Retina (tissue), 1 donor: Measurements from ENCODE around the gene REG3A.

Source experiments
- DNase-seq: peaks from one replicate; pipeline ENCODE4 v3.0.0-alpha.2; 2016

The REG3A gene

GRCh38 chr2:79159653-79160052, at the start of gene REG3A:
REG3A (minus strand) TSS chr2:79159753; CDS start chr2:79159405, 348 bp downstream.
- DNase-seq, result no peak

DNA sequence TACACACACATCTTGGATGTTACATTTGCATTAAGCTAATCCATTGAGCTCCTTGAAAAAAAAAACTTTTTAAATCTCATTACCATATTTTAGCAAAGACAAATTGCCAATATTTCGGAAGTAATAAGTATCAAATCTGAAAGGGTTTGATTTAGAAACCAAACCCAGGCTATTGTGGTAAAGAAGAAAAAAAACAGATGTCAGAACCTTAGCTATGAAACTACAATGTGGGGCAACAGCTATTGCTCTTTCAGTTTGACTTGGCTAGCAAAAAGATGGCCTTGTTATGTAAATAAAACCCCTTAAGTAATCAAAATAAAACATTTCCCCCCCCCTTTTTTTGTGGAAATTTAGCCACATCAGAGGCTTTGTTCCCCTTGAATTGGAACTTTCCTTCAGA, 41.2 kb upstream of the REG3A start:
- DNase-seq, result no peak

DNA sequence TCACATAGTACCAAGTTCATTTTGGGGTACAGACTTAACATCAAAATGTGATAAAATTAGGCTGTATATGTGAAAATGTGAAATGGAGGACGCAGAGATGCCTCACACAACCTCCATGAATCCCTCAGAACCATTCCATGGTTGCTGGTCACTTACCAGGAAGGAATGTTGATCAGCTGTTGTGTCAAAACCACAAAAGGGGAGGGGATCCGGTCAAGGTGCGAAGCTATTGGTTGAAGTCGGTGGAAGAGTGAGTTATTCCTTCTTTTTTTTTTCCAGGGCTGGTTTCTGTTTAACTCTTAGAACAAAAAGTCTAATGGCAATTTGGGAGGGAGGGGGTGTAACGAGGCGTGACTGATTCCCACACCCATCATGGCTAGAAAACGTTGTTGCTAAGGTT, 32.3 kb upstream of the REG3A start:
- no peak for DNase-seq

- no peak for DNase-seq
These were observed 31.5 kb upstream of the REG3A start for GRCh38 chr2:79191081-79191480.

DNA sequence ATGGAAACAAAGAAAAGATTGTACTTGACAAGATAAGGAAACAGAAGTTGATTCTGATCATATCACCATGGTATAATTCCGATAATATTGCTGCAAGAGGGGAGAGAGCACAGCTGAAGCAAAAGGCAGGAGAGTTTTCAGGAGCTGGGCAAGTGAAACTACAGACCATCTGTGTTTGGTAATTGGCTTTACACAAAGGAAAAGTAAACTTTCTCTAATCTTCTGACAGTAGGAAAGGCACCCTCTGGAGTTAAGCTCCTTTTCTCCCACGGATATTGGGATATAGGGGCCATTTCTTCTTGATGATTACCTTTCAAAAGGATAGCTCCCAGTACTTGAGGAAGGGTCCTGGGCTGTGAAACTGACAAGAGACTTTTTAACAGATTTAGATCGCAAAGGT, 29.9 kb upstream of the REG3A start:
- peak; percentile 12 for DNase-seq

DNA sequence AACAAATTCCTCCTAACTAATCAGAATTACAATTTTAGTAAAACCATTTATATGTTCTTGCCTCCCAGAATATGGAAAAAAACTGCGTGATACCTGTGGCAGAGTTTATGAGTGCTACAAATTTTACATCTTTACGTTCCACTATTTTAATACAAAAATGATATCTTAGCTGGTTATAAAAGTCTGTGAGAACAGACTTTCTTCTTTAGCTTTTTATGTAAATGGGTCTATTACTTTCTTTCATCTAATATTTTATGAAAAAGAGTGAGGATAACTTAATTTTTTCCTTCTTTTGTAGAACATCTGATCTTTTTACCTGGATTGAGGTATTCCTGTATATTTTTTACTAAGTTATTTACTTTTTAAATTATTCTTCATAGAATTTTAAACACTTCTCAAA, 22.1 kb upstream of the REG3A start:
- no peak for DNase-seq

DNA sequence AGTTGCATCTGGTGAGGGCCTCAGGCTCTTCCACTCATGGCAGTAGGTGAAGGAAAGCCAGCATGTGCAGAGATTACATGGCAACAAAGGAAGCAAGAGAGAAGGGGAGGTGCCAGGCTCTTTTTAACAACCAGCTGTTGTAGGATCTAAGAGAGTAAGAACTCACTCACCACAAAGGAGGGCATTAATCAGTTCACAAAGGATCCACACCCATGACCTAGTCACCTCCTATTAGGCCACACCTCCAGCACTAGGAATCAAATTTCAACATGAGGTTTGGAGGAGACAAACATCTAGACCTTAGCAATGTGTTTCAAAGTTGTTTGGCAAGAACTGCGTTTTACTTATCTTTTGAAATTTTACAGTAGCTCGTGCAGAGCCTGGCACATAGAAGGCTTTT, 20.5 kb upstream of the REG3A start:
- no peak for DNase-seq

- peak; percentile 69 for DNase-seq
These were observed 19.5 kb upstream of the REG3A start for GRCh38 chr2:79179036-79179435.

GRCh38 chr2:79178076-79178674, 18.6 kb upstream of the REG3A start:
- peak; percentile 47 for DNase-seq

- no peak for DNase-seq
These were observed 11.9 kb upstream of the REG3A start for GRCh38 chr2:79171348-79171958.

DNA sequence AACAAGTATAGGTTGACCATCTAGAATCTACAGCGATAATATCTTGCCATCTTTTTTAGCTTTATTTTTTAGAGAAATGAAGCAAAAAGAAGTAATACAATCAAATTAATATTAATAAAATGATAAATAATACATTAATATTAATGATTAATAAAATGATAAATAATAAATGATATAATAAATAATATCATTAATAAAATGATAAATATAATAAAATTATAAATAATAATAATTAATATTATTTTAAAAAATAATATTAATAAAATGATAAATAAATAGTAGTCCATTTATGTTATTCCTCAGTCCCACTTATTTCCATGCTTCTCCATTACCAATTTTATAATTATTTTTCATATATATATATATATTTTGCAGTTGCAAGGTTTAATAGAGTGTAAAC, 3.2 kb upstream of the REG3A start:
- no peak for DNase-seq

GRCh38 chr2:79162132-79162531, 2.6 kb upstream of the REG3A start:
- DNase-seq, result no peak

DNA sequence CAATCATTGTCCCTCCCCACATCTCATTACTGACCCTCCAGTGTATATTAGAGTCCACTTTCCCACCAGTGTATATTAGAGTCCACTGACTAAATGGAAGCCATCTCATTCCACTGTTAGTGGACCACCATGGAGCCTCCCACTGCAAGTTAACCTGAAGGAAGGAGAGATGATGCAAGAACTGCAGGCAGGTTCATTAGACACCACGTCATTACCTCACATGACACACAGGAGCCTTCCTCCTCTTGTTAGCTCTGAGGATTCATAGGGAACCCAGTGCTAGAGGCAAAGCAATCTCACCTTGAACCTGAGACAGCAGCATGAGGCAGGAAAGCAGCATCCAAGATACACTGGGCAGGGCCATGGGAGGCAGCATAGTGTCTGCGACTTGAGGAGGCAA, 523 bp downstream of the REG3A start:
- DNase-seq, result no peak

DNA sequence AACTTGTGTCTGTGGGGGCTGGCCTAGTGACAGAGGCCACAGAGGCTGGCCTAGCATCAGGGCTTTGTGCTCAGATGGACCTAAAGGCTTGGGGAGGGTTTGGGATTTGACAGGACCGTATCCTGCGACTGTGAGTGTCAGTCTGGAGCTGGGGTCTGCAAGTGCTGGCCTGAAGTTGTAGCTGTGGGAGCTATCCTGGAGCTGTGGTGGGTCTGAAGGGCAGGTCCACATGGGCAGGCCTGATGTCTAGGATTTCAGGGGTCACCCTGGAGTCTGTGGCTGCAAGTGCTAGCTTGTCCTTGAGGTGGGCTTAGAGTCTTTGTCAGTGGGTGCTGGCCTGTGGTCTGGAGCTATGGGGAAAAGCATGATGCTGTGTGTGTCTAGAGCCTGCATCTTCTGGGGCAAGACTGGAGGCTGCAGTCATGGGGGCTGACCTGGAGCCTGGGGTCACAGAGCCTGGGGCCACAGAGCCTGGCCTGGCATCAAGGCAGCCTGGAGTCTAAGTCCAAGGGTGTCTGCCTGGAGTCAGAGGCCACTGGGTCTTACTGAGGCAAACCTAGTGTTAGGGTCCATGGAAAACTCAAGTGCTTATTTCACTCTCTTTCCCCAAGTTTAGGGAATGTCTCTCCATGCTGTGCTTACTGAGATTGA, 3.6 kb downstream of the REG3A start:
- no peak for DNase-seq

GRCh38 chr2:79139423-79139822, 20.1 kb downstream of the REG3A start:
- no peak for DNase-seq

DNA sequence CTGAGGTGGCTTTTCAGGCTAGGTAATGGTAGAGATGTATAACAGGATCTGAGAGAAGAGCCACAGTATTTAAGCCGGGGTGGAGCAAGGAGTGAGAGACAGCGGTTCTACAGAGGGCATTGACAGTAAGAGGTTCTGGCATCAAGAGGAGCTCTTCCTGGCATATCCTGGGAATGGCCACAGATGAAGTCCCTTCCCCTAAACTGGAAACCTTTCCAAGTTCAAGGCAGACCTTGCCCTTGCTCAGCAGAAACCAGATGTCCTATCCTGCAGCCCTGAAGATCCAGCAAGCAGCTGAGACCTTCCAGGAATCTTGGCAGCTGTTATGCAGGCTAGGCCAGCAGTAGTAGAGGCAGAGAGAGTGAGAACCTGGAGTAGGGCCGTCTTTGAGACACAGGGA, 21.2 kb downstream of the REG3A start:
- DNase-seq, result no peak

GRCh38 chr2:79131687-79132086, 27.9 kb downstream of the REG3A start:
- DNase-seq, result no peak

- no peak for DNase-seq
These were observed 29.7 kb downstream of the REG3A start for GRCh38 chr2:79129804-79130203.

- no peak for DNase-seq
These were observed 30.3 kb downstream of the REG3A start for GRCh38 chr2:79129260-79129659.

- no peak for DNase-seq
These were observed 31.1 kb downstream of the REG3A start for GRCh38 chr2:79128406-79128805.

GRCh38 chr2:79125721-79125985, 33.9 kb downstream of the REG3A start:
- DNase-seq, result no peak

DNA sequence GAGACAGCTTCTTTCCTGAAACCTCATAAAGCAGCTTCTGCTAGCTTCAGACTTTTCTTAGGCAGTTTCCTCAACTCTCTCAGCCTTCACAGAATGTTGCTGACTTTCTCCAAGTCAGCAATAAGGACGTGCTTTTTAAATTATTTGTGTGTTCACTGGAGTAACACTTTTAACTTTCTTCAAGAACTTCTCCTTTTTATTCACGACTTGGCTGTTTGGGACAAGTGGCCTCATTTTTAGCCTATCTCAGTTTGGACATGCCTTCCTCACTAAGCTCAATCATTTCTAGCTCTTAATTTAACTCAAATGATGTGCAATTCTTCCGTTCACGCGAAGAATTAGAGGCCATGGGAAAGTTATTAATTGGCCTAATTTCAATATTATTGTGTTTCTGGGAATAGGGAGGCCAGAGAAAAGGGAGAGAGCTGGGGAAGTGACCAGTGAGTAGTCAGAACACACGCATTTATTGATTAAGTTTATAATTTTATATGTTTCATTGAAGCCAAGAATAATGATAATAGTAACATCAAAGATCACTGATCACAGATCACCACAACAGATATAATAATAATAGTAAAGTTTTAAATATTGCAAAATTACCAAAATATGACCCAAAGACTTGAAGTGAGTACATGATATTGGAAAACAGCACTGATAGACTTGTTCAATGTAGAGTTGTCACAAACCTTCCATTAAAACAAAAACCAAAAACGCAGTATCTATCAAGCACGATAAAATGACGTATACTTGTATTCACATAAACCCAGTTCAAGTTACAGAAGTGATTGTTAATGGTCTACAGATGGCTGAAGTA, 34.4 kb downstream of the REG3A start:
- DNase-seq, result no peak

DNA sequence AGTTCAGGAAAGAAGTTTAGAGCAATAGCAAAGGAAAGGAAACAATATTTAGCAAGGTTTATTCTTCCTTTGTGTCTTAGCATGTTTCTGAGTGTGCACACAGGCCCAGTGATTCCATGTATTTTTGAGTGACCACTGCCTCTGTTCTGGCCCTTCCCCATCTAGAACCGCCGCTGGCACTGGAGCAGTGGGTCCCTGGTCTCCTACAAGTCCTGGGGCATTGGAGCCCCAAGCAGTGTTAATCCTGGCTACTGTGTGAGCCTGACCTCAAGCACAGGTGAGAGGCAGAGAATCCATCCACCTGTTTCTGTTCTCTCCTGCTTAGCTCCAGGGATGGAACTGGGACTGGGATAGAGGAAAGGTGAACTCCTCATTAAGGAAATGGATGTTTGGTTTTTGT, 36.9 kb downstream of the REG3A start:
- DNase-seq, result no peak

DNA sequence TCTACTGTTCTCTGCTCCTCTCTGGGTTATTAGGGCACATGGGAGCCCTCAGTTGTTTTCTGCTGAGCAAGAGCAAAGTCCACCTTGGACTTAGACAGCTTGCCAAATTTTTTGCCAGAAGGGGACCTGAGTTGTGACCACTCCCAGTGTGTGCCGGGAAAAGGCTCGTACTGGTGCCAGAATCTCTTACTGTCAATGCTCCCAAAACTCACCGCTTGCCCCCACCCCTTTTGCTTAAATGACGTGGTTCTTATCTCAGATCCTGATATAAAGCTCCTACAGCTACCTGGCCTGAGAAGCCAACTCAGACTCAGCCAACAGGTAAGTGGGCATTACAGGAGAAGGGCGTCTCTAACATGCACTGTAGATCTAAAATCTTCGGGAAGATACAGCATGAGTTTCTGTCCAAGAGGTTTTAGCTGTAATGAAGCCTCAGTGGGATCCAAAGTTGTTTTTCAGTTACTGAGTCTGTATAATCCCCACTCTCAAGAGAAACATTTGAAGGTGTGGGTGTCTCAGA, 39.3 kb downstream of the REG3A start, which contains the start of gene REG1A:
REG1A (plus strand) TSS at position 295 of the 520 bp plus-strand sequence. CDS start 374 bp downstream, outside the sequence.
- DNase-seq, result no peak
